AG08396 (cell line): Measurements from ENCODE around the gene WWC2.

Experiments used
- DNase-seq: peaks from one replicate; pipeline ENCODE4 v3.0.0; 2012; ENCODE audit warnings: low spot score, mixed read lengths

WWC2 gene

DNA sequence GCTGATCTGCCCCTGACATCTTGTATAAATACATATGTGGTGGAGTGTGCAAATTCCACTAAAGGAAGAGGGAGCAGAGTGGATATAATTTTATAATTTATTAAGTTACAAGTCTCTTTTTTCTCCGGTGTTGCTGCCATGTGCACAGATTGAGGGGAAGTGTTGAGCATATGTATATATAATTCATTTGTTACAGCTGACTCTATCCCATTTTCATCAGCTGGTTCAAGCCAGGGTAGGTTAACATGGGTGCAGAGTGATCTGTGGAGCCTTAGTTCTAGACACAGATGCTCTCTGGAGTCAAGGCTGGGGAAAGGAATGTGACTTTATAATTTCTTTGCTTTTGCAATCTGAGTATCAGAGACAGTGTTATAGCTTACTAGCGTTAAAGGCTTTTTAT is 103.5 kb downstream of the WWC2 start:
- no peak for DNase-seq

DNA sequence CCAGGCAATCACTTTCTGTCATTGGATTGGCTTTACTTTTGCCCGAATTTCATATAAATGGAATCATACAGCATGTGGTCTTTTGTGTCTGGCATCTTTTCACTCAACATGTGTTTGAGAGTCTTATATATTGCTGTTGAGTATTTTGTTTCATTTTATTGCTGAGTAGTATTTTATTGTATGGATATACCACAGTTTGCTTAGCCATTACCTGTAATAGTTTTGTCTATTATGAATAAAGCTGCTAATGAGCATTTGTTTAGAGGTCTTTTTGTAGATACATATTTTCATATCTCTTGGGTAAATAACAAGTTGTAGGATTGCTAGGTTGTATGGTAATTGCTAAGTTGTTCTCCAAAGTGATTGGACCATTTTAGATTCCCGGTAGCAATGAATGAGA is 105.7 kb downstream of the WWC2 start:
- DNase-seq: no peak

- no peak for DNase-seq
These were observed 106.1 kb downstream of the WWC2 start for GRCh38 chr4:183205193-183205592.

DNA sequence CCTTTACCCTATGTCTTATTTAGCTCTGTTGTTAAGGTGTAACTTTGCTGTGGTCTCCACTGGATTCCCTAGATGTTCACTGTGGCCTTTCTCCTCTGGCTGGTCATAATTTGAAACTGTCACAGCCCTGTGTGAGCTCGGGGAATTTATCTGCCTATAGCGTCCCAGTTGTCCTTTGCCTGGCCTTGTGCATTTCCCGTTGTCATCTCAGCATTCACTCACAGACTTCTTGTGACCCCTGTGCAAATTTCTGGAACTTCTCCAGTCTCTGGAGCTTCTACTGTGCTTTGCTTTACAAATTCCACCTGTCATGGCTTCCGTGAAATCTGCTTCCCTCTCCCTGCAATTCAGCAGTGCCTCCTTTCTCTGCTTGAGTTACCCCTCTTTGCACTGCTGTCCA is 106.7 kb downstream of the WWC2 start:
- DNase-seq: no peak

GRCh38 chr4:183211533-183211932 is 112.5 kb downstream of the WWC2 start:
- no peak for DNase-seq

- DNase-seq: no peak
These were observed 114.9 kb downstream of the WWC2 start for GRCh38 chr4:183213996-183214395.

DNA sequence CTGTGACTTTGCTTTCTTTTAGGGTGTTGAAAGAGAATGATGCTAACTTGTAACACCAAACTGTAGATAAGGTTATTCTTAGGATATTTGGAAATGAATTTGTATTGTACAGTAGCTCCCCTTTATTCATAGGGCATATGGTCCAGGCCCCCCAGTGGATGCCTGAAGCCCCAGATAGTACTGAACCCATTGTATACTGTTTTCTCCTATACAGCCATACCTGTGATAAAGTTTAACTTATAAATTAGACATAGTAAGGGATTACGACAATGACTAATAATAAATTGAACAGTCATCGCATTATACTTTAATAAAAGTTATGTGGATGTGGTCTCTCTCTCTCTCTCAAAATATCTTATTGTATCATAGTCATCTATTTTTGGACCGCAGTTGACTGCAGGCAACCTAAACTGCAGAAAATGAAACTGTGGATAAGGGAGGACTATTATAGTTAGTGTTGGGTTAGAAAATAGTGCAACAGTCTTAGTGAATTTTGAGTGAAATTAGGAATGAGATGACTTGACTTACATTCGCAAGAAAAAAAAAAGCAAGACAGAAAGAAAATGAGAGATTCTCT is 115.9 kb downstream of the WWC2 start:
- no peak for DNase-seq

DNA sequence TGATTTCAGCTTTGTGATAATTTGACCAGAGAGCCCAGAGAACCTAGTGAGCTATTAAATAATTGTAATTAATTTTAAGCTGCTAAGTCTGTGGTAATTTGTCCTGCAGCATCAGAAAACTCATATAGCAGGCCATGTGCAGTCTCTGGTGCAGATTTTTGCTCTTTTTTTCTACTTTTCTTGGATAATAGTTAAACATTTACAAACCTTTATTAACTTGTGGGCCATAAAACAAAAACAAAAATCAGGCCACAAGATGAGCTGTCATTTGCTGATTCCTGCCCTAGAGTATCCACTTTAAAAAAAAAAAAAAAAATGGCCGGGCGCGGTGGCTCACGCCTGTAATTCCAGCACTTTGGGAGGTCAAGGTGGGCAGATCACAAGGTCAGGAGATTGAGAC is 121.2 kb downstream of the WWC2 start:
- DNase-seq: no peak

- DNase-seq: no peak
These were observed 124.0 kb downstream of the WWC2 start for GRCh38 chr4:183223053-183223452.

GRCh38 chr4:183229397-183229796 is 130.3 kb downstream of the WWC2 start:
- no peak for DNase-seq

DNA sequence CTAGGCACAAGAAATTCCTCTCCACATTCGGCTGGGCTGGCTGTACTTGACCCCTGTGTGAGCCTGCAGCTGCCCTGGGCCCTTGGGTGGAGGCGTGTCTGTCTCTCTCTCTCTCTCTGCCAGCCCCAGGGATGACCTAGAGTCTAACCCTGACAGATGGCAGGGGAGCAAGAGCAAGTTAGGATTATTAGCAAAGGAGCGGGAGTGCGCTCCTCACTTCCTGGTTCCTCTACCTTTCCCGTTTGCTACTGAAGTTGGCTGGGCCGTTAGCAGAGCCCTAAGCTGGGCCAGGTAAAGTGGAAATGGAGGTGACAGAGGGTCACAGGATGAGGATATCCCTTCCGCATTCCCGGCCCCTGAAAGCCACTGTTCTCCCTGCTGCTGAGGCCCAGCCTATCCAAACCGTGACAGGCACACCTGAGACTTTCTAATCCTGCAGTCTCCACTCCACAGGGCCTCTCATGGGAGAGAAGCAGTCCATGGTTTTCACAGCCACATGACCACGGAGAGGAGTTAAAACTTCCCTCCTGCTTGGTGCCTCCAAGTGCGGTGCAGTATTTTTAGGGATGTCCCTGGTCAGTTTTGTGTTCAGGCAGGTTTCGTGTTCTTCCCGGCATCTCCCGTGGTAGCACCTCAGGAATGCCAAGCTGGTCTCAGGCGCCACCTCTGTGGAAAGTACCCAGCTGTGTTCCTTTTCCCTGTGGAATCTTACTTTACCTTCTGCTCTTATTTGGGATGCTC is 141.7 kb downstream of the WWC2 start:
- DNase-seq: no peak

GRCh38 chr4:183241322-183241640 is 142.2 kb downstream of the WWC2 start:
- DNase-seq: peak; percentile 58

DNA sequence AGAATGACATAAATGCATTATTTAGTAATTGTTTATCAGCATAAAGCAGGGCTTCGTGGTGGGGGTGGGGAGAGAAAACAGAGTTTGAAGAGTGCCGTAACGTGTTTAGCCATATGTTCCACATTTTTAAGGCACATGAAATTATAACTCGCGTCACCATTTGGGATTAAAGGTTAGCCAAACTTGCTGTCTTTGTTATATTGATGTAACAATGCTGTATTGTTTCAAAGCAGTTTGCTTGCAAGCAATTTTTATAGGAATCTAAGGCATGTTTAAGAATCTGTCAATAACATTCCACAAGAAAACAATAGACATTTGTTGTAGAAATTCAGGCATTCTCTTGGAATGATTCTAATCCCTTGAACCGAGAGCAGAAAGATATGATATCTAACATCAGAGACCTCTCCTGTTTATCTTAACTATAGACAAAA is 142.7 kb downstream of the WWC2 start:
- no peak for DNase-seq

- DNase-seq: no peak
These were observed 143.2 kb downstream of the WWC2 start for GRCh38 chr4:183242291-183242690.

DNA sequence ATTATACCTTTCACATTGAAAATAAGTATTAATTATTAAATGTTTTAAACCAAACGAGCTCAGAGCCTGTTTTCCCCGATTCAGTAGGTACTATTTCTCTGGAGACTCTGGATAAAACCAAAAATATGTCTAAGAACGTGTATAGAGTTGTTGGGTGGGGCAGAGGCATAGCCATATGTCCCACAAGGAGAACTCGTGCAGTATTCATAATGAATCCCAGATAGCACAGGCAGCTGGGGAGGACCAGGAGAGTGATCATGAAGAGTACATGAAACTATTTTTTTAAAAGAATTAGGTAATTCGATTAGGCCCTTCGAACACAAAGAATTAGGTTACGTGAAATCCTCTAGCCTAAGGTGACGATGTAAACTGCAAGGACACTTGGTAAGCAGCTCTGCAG is 145.0 kb downstream of the WWC2 start:
- DNase-seq: no peak

DNA sequence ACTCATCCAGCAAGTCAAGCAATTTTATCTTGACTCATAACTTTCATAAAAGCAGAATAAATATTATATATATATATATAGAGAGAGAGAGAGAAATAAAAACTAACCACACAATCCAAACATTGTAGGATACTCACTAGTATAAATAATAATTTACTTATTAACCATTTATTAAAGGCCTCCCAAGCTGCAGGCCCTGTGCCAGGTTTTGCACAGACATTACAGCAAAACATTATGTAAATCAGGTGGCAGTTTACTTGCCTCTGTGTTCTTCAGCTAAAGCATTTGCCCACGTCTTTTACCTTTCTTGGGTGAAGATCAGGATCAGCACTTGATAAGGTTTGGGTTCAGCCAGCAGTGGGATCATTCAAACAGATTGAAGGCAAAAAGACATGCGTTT is 145.4 kb downstream of the WWC2 start:
- no peak for DNase-seq

DNA sequence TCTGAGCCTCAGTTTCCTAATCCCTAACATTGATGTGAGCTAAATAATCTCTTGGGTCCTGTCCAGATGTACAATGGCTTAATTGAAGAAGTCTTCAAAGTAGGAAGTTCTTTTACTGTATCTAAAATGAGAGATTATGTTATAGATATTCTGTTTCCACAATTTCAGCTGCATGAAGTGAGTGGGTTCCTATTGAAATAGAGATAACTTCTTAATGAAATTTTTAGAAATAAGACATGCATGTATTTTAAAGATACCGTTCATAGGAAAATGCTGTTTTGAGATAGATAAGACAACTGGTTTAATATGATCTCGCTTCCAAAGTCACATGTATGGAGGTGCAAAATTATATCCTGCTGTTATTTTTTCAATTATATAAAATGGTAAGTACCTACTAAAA is 149.1 kb downstream of the WWC2 start:
- no peak for DNase-seq

DNA sequence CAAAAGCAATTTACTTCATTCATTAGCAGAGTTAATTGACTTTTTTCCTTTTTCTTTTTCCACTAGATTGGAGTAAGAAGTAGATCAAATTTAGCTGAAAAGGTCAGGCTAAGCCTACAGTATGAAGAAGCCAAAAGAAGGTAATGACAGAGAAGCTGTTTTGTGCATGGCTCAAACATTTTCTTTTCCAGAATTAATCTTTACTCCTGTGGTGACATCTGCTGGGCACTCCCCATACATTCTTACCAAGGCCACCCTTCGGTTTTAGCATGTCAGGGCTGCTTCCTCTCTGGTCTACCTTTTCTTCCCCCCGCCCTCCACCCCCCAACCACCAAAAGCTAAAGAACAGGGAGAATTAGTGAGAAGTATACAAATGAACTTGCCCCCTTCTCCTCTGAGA is 150.8 kb downstream of the WWC2 start:
- DNase-seq: no peak

DNA sequence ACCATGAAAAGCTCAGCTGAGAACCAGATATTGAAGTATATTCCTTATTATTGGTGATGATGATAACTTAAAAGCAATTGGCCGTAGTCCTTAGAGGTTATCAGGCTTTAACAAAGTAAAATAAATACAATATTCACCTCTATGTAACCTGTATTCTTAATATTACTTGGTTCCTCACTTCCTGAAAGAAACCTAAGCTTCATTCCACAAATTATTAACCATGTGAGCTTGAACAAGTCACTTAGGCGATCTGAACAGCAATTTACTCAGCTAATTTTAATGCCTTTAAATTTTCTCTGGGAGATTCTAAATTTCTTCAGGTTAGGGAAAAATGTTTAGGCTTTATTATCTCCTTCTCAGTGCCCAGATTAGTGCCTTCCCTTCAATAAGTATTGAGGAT is 151.8 kb downstream of the WWC2 start:
- no peak for DNase-seq

DNA sequence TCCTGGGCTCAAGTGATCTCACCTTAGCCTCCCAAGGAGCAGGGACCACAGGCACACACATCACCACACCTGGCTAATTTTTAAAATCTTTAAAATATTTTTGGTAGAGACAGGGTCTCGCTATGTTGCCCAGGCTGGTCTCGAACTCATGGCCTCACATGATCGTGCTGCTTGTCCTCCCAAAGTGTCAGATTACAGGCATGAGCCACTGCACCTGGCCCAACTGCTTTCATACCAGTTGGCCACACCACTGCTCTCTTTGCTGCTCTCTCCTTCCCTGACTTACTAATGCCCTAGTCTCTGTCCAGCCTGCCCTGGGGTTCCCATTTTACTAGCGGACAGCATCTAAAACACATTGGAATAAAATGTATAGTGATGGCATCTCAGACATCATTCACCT is 153.9 kb downstream of the WWC2 start:
- no peak for DNase-seq

GRCh38 chr4:183253451-183253850 is 154.4 kb downstream of the WWC2 start:
- DNase-seq: no peak

DNA sequence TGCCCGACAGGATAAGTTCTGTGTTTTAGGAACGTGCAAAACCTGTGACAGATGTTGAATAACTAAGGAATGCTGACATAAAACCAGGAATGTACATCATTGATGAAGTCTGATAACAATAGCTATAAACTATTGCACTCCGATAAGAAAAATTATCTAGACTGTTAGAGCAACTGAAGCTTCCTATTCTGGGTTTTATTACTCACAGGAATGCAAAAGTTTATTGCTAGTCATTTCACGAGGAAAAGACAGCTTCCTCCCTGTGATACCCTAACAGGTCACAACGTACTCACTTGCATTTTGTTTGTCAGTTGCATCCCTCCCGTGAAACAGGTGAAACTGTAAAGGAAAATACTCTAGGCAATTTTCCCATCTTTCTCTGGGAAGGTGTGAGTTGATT is 155.1 kb downstream of the WWC2 start:
- DNase-seq: no peak

- DNase-seq: no peak
These were observed 156.4 kb downstream of the WWC2 start for GRCh38 chr4:183255487-183255886.

DNA sequence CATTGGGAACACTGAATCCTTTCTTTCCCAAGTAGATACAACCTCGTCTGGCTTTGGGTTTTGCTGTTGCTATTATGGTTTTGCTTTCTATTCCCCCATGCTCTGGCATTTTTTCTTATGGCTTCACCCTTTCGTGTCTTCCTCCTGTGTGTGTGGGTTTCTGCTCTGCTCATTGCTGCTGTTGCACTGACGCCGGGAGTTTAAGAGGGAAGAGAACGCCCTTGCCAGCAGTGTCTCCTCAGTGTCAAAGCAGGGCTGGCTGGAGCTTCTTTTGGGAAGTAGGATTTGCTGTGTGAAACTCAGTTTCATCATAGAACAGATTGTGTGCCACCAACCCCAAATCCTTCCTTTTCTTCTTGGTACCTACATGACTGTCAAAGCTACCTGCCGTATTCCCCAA is 157.3 kb downstream of the WWC2 start:
- no peak for DNase-seq
